ENCODE measurements around the gene NELFCD. TPM values are rescaled to one million over a fixed set of nuclear protein-coding genes. Genes with fewer than 3 reads are reported as not detected.

NELFCD gene
- total RNA-seq, 1 donor from 2014 or later = 37.6 TPM

- Mint-ChIP-seq H3K36me3 (ENCODE audit: low read depth) (peaks cover 28% of the 10 kb centered on the region), H3K4me1 (ENCODE audit: low read depth) (peaks cover 59% of the 10 kb centered on the region), H3K9me3 (ENCODE audit: low read depth) (no peaks in the 10 kb centered on the region), H3K4me3 (ENCODE audit: unreplicated experiment) (no peak overlapping the region), H3K27ac (ENCODE audit: unreplicated experiment) (no peak overlapping the region), H3K27me3 (ENCODE audit: low read depth) (no peaks in the 10 kb centered on the region)
- DNase-seq (ENCODE audit: low spot score) = no peak
- TF ChIP-seq CTCF (IDR thresholded peaks at IDR 0.05) = no peak
These were observed 44.5 kb downstream of the NELFCD start for GRCh38 chr20:59025511-59025910.

- no peaks in the 10 kb centered on the region for H3K27me3 Mint-ChIP-seq (ENCODE audit: low read depth)
- H3K9me3 Mint-ChIP-seq (ENCODE audit: low read depth) = no peaks in the 10 kb centered on the region
- H3K27ac Mint-ChIP-seq (ENCODE audit: unreplicated experiment) = peak overlapping the region; percentile 72
- TF ChIP-seq CTCF (IDR thresholded peaks at IDR 0.05) = no peak
- no peak overlapping the region for H3K4me3 Mint-ChIP-seq (ENCODE audit: unreplicated experiment)
- peaks cover 28% of the 10 kb centered on the region for H3K36me3 Mint-ChIP-seq (ENCODE audit: low read depth)
- peaks cover 61% of the 10 kb centered on the region for H3K4me1 Mint-ChIP-seq (ENCODE audit: low read depth)
- DNase-seq (ENCODE audit: low spot score) = no peak
These were observed 46.1 kb downstream of the NELFCD start for GRCh38 chr20:59026904-59027740.

GRCh38 chr20:59027741-59028320 lies 46.8 kb downstream of the NELFCD start:
- H3K36me3 Mint-ChIP-seq (ENCODE audit: low read depth) = peaks cover 25% of the 10 kb centered on the region
- H3K27ac Mint-ChIP-seq (ENCODE audit: unreplicated experiment) = peak overlapping the region; percentile 72
- H3K4me3 Mint-ChIP-seq (ENCODE audit: unreplicated experiment) = no peak overlapping the region
- H3K27me3 Mint-ChIP-seq (ENCODE audit: low read depth) = no peaks in the 10 kb centered on the region
- no peaks in the 10 kb centered on the region for H3K9me3 Mint-ChIP-seq (ENCODE audit: low read depth)
- no peak for DNase-seq (ENCODE audit: low spot score)
- H3K4me1 Mint-ChIP-seq (ENCODE audit: low read depth) = peaks cover 58% of the 10 kb centered on the region
- TF ChIP-seq CTCF (IDR thresholded peaks at IDR 0.05) = no peak

GRCh38 chr20:59028812-59029211 lies 47.8 kb downstream of the NELFCD start:
- no peak for DNase-seq (ENCODE audit: low spot score)
- peak overlapping the region; percentile 76 for H3K27ac Mint-ChIP-seq (ENCODE audit: unreplicated experiment)
- no peaks in the 10 kb centered on the region for H3K27me3 Mint-ChIP-seq (ENCODE audit: low read depth)
- H3K9me3 Mint-ChIP-seq (ENCODE audit: low read depth) = no peaks in the 10 kb centered on the region
- TF ChIP-seq CTCF (IDR thresholded peaks at IDR 0.05) = no peak
- peaks cover 58% of the 10 kb centered on the region for H3K4me1 Mint-ChIP-seq (ENCODE audit: low read depth)
- H3K36me3 Mint-ChIP-seq (ENCODE audit: low read depth) = peaks cover 24% of the 10 kb centered on the region
- peak overlapping the region; percentile 59 for H3K4me3 Mint-ChIP-seq (ENCODE audit: unreplicated experiment)

- H3K4me3 Mint-ChIP-seq (ENCODE audit: unreplicated experiment) = peak overlapping the region; percentile 88
- H3K9me3 Mint-ChIP-seq (ENCODE audit: low read depth) = no peaks in the 10 kb centered on the region
- H3K36me3 Mint-ChIP-seq (ENCODE audit: low read depth) = peaks cover 21% of the 10 kb centered on the region
- H3K4me1 Mint-ChIP-seq (ENCODE audit: low read depth) = peaks cover 56% of the 10 kb centered on the region
- no peak for DNase-seq (ENCODE audit: low spot score)
- H3K27ac Mint-ChIP-seq (ENCODE audit: unreplicated experiment) = peak overlapping the region; percentile 88
- TF ChIP-seq CTCF (IDR thresholded peaks at IDR 0.05) = no peak
- no peaks in the 10 kb centered on the region for H3K27me3 Mint-ChIP-seq (ENCODE audit: low read depth)
These were observed 50.0 kb downstream of the NELFCD start for GRCh38 chr20:59030911-59031563.

Measured in chondrocyte (in vitro differentiated cells).